K562 (cell line): ENCODE measurements around the gene POLN. TPM values are rescaled to one million over a fixed set of nuclear protein-coding genes. Genes with fewer than 3 reads are reported as not detected.
A peak's percentile ranks its signal among the peaks of the same experiment; 100 is the strongest.

Experiments used
- ARID1B ChIP-seq: fragments of 450-650 bp; IDR thresholded peaks from 2 replicates; pipeline ENCODE4 v1.6.1; 2016; ENCODE audit warnings: antibody characterized with exemption, mild to moderate bottlenecking, inconsistent platforms
- CTBP1 ChIP-seq: fragments of 450-650 bp; IDR thresholded peaks from 2 replicates; pipeline ENCODE4 v1.6.1; 2016; ENCODE audit warnings: borderline replicate concordance
- DEAF1 ChIP-seq: fragments of 450-650 bp; formaldehyde crosslinking; IDR thresholded peaks from 2 replicates; pipeline ENCODE4 v1.4.0; 2020; ENCODE audit warnings: mild to moderate bottlenecking, moderate library complexity
- ELF4 ChIP-seq: fragments of 450-650 bp; formaldehyde crosslinking; IDR thresholded peaks from 2 replicates; pipeline ENCODE4 v1.4.0; 2022; ENCODE audit warnings: missing genetic modification characterization
- ELK1 ChIP-seq: sonication (generic); formaldehyde crosslinking; IDR thresholded peaks from 2 replicates; pipeline ENCODE4 v1.8.1; 2022; ENCODE audit warnings: missing genetic modification reagents
- ESRRA ChIP-seq: fragments of 450-650 bp; IDR thresholded peaks from 2 replicates; pipeline ENCODE4 v1.6.1; 2014; ENCODE audit warnings: low read depth, mild to moderate bottlenecking, moderate library complexity, borderline replicate concordance
- HDAC1 ChIP-seq, 2 experiments: fragments of 450-650 bp; IDR thresholded peaks; 2 replicates each; pipeline ENCODE4 v1.6.1; 2016 to 2017; ENCODE audit warnings: inconsistent platforms in 1 of 2, mild to moderate bottlenecking in 1 of 2, moderate library complexity in 1 of 2
- HOMEZ ChIP-seq: fragments of 250-450 bp; sonication (Bioruptor Pico); IDR thresholded peaks from 2 replicates; pipeline ENCODE4 v1.4.0; 2020; ENCODE audit warnings: mild to moderate bottlenecking, moderate library complexity
- JUN ChIP-seq, 2 experiments: sonication (generic) in 1 of 2; formaldehyde crosslinking in 1 of 2; IDR thresholded peaks; 2 replicates each; pipeline versions ENCODE4 v1.6.1 to v1.8.0; 2012 to 2022; ENCODE audit warnings: borderline replicate concordance in 2 of 2, mild to moderate bottlenecking in 2 of 2, improper control_type of control experiment in 1 of 2, low read depth in 1 of 2, low read length in 1 of 2, missing genetic modification reagents in 1 of 2
- MAFK ChIP-seq: IDR thresholded peaks from 2 replicates; pipeline ENCODE4 v1.6.1; 2011; ENCODE audit warnings: low read length, improper control_type of control experiment
- MEIS2 ChIP-seq: fragments of 450-650 bp; IDR thresholded peaks from 2 replicates; pipeline ENCODE4 v1.6.1; 2014; ENCODE audit warnings: mild to moderate bottlenecking; ENCODE audit not compliant: partially characterized antibody
- MLLT1 ChIP-seq, 2 experiments: fragments of 450-650 bp; IDR thresholded peaks; 2 replicates each; pipeline ENCODE4 v1.6.1; 2016
- NEUROD1 ChIP-seq: fragments of 150-350 bp; IDR thresholded peaks from 2 replicates; pipeline ENCODE4 v1.6.1; 2014; ENCODE audit warnings: borderline replicate concordance, low read length, low read depth; ENCODE audit not compliant: partially characterized antibody
- RAD21 ChIP-seq, 2 experiments: fragments of 250-450 bp in 1 of 2; fragments of 450-650 bp in 1 of 2; sonication (Bioruptor Pico) in 1 of 2; formaldehyde crosslinking in 1 of 2; IDR thresholded peaks in 1 of 2; conservative IDR thresholded peaks in 1 of 2; 2 replicates each; pipeline versions ENCODE4 v1.4.0 to v1.8.0; 2020 to 2022; ENCODE audit warnings: mild to moderate bottlenecking in 2 of 2, moderate library complexity in 1 of 2
- SMARCE1 ChIP-seq: fragments of 450-650 bp; IDR thresholded peaks from 2 replicates; pipeline ENCODE4 v1.7.1; 2016; ENCODE audit warnings: mild to moderate bottlenecking
- SMC3 ChIP-seq: conservative IDR thresholded peaks from 2 replicates; pipeline ENCODE4 v1.6.1; 2011; ENCODE audit warnings: low read depth, low read length, improper control_type of control experiment; ENCODE audit not compliant: insufficient read depth
- TOE1 ChIP-seq, 2 experiments: fragments of 450-650 bp in 1 of 2; sonication (generic) in 1 of 2; formaldehyde crosslinking in 1 of 2; IDR thresholded peaks; 2 replicates each; pipeline versions ENCODE4 v1.7.1 to v1.8.0; 2016 to 2022; ENCODE audit warnings: borderline replicate concordance in 2 of 2, mild to moderate bottlenecking in 2 of 2, antibody characterized with exemption in 1 of 2, inconsistent platforms in 1 of 2, low read depth in 1 of 2, missing genetic modification reagents in 1 of 2, moderate library complexity in 1 of 2
- ZBTB26 ChIP-seq: fragments of 450-650 bp; formaldehyde crosslinking; IDR thresholded peaks from 2 replicates; pipeline ENCODE4 v1.4.0; 2022; ENCODE audit warnings: missing genetic modification characterization
- ZSCAN29 ChIP-seq: fragments of 450-650 bp; IDR thresholded peaks from 2 replicates; pipeline ENCODE4 v1.6.1; 2017
- polyA plus RNA-seq, 8 experiments: library from polyadenylated mRNA; depleted of rRNA in 4 of 8; stranded (reverse) in 5 of 8; unstranded in 3 of 8; fragments of >200 nt; fragmentation: Nextera tagmentation in 2 of 8; fragmentation: Illumina TruSeq in 1 of 8; extraction: Ambion mirVana in 2 of 8; extraction: Trizol in 1 of 8; gene quantifications; 2 replicates each; pipeline versions ENCODE4 v1.2.1 to v1.2.3, GENCODE V29; 2011 to 2014; ENCODE audit warnings: inconsistent platforms in 1 of 8, missing spikeins in 1 of 8
- total RNA-seq, 7 experiments: library from RNA; depleted of rRNA in 6 of 7; stranded (reverse); fragments of >200 nt in 6 of 7; fragmentation: Illumina TruSeq in 2 of 7; extraction: Trizol in 2 of 7; gene quantifications; 2 replicates each; pipeline versions ENCODE4 v1.2.1 to v1.2.3, GENCODE V29; 2011 to 2021; ENCODE audit warnings: low replicate concordance in 1 of 7

Gene POLN
- total and polyA plus RNA-seq, 9 of the 15 experiments (the other 6 are each of a cell fraction or from before 2014, with no cell fraction given): 0.08 to 0.91 (median 0.32) TPM

- TF ChIP-seq JUN (IDR thresholded peaks at IDR 0.05; ENCODE audit: borderline replicate concordance, low read depth, low read length) (0 out of 2 replicates have a peak, but pooled peaks have one; percentile 18), JUN (CRISPR knock-in tag; IDR thresholded peaks at IDR 0.05; ENCODE audit: borderline replicate concordance) (no peak), ZSCAN29 (no peak), ZBTB26 (peak; percentile 67; the same call in 1 of the 2 replicates), RAD21 (CRISPR knock-in tag; conservative IDR thresholded peaks at IDR 0.05 in 1 of 2, IDR thresholded peaks at IDR 0.05 in 1 of 2) (peak; percentile 48 to 67), DEAF1 (CRISPR knock-in tag) (peak; percentile 14; the same call in 1 of the 2 replicates), ELK1 (CRISPR knock-in tag) (no peak), MLLT1 (IDR thresholded peaks at IDR 0.05) (peak; percentile 34 to 64; a peak in 1 of 4 replicates), ARID1B (peak; percentile 54), NEUROD1 (no peak), HOMEZ (CRISPR knock-in tag) (no peak), ELF4 (peak; percentile 53; the same call in 1 of the 2 replicates), HDAC1 (IDR thresholded peaks at IDR 0.05) (peak in 1 of 2 experiments; percentile 73; a peak in 2 of 4 replicates), SMARCE1 (0 out of 2 replicates have a peak, but pooled peaks have one; percentile 42), CTBP1 (peak; percentile 45; the same call in 1 of the 2 replicates), SMC3 (0 out of 2 replicates have a peak, but pooled peaks have one; percentile 10), MAFK (peak; percentile 86), MEIS2 (peak; percentile 1), ESRRA (0 out of 2 replicates have a peak, but pooled peaks have one; percentile 16), TOE1 (IDR thresholded peaks at IDR 0.05; ENCODE audit: borderline replicate concordance) (peak; percentile 67; the same call in 1 of the 2 replicates), TOE1 (CRISPR knock-in tag; IDR thresholded peaks at IDR 0.05; ENCODE audit: borderline replicate concordance, low read depth) (no peak)
Observed at GRCh38 chr4:2243681-2244380, 1.9 kb upstream of the POLN start (continued).
